H9 (cell line): ENCODE results near the gene ACTA1. TPM values are rescaled to one million over a fixed set of nuclear protein-coding genes. Genes with fewer than 3 reads are reported as not detected.
A peak's percentile ranks its signal among the peaks of the same experiment; 100 is the strongest.

Experiments
- DNase-seq: peaks from one replicate; pipeline ENCODE4 v3.0.0-alpha.2; 2017
- H2AFZ ChIP-seq: one replicate; pipeline ENCODE4 v1.6.1; 2013; ENCODE audit warnings: mild to moderate bottlenecking, low read length, control low read depth, moderate library complexity
- H2AK5ac ChIP-seq: 2 replicates; pipeline ENCODE4 v1.6.1; 2013; ENCODE audit warnings: low read length, control low read depth, mixed read lengths; ENCODE audit not compliant: insufficient read length
- H2BK120ac ChIP-seq: one replicate; pipeline ENCODE4 v1.6.1; 2013; ENCODE audit warnings: low read depth, mild to moderate bottlenecking, low read length, control low read depth, inconsistent platforms; ENCODE audit not compliant: poor library complexity, severe bottlenecking
- H2BK12ac ChIP-seq: 2 replicates; pipeline ENCODE4 v1.6.1; 2013; ENCODE audit warnings: low read length, control low read depth, mixed read lengths, low read depth; ENCODE audit not compliant: insufficient read length
- H2BK15ac ChIP-seq: 2 replicates; pipeline ENCODE4 v1.6.1; 2013; ENCODE audit warnings: low read depth, low read length, control low read depth
- H2BK20ac ChIP-seq: one replicate; pipeline ENCODE4 v1.6.1; 2013; ENCODE audit warnings: low read depth, mild to moderate bottlenecking, low read length, control low read depth, inconsistent platforms; ENCODE audit not compliant: poor library complexity, severe bottlenecking
- H2BK5ac ChIP-seq: 2 replicates; pipeline ENCODE4 v1.6.1; 2013; ENCODE audit warnings: low read length, control low read depth, mixed read lengths; ENCODE audit not compliant: insufficient read length
- H3K14ac ChIP-seq: 2 replicates; pipeline ENCODE4 v1.6.1; 2013; ENCODE audit warnings: low read length, control low read depth; ENCODE audit not compliant: insufficient read depth
- H3K18ac ChIP-seq: 2 replicates; pipeline ENCODE4 v1.6.1; 2013; ENCODE audit warnings: low read depth, mild to moderate bottlenecking, mixed read lengths, low read length, control low read depth; ENCODE audit not compliant: insufficient read length
- H3K23ac ChIP-seq: 2 replicates; pipeline ENCODE4 v1.6.1; 2013; ENCODE audit warnings: low read length, control low read depth, mixed read lengths, low read depth; ENCODE audit not compliant: insufficient read length
- H3K23me2 ChIP-seq: 2 replicates; pipeline ENCODE4 v1.6.1; 2013; ENCODE audit warnings: low read depth, mild to moderate bottlenecking, mixed read lengths, low read length, control low read depth; ENCODE audit not compliant: insufficient read length, poor library complexity, severe bottlenecking
- H3K27ac ChIP-seq: 2 replicates; pipeline ENCODE4 v1.5.1; 2013; ENCODE audit warnings: low read length, control low read depth, mixed read lengths, low read depth; ENCODE audit not compliant: insufficient read length
- H3K27me3 ChIP-seq: 2 replicates; pipeline ENCODE4 v1.6.1; 2013; ENCODE audit warnings: low read length, control low read depth, inconsistent platforms; ENCODE audit not compliant: insufficient read depth
- H3K4ac ChIP-seq: 2 replicates; pipeline ENCODE4 v1.6.1; 2013; ENCODE audit warnings: low read depth, mild to moderate bottlenecking, control low read depth, inconsistent platforms, low read length, moderate library complexity
- H3K4me1 ChIP-seq: 2 replicates; pipeline ENCODE4 v1.6.1; 2013; ENCODE audit warnings: low read length, control low read depth, inconsistent platforms; ENCODE audit not compliant: insufficient read depth
- H3K4me2 ChIP-seq: 2 replicates; pipeline ENCODE4 v1.6.1; 2013; ENCODE audit warnings: low read length, control low read depth, mixed read lengths; ENCODE audit not compliant: insufficient read length, insufficient read depth
- H3K56ac ChIP-seq: 2 replicates; pipeline ENCODE4 v1.6.1; 2013; ENCODE audit warnings: low read depth, mild to moderate bottlenecking, mixed read lengths, low read length, control low read depth; ENCODE audit not compliant: insufficient read length
- H3K79me1 ChIP-seq: 2 replicates; pipeline ENCODE4 v1.6.1; 2013; ENCODE audit warnings: low read depth, mild to moderate bottlenecking, moderate library complexity, low read length, control low read depth, inconsistent platforms; ENCODE audit not compliant: insufficient read depth, poor library complexity, severe bottlenecking
- H3K79me2 ChIP-seq: 2 replicates; pipeline ENCODE4 v1.6.1; 2013; ENCODE audit warnings: low read length, control low read depth, inconsistent platforms; ENCODE audit not compliant: insufficient read depth
- H3K9ac ChIP-seq: 2 replicates; pipeline ENCODE4 v1.6.1; 2013; ENCODE audit warnings: low read length, control low read depth, mixed read lengths; ENCODE audit not compliant: insufficient read length; ENCODE audit errors: extremely low read depth
- H3K9me3 ChIP-seq: one replicate; pipeline ENCODE4 v1.6.1; 2013; ENCODE audit warnings: low read depth, low read length, inconsistent platforms; ENCODE audit not compliant: control insufficient read depth
- H3T11ph ChIP-seq: one replicate; pipeline ENCODE4 v1.6.1; 2013; ENCODE audit warnings: mild to moderate bottlenecking, low read length, control low read depth, inconsistent platforms
- H4K20me1 ChIP-seq: one replicate; pipeline ENCODE4 v1.6.1; 2013; ENCODE audit not compliant: control insufficient read depth, insufficient read length, insufficient read depth
- H4K5ac ChIP-seq: 2 replicates; pipeline ENCODE4 v1.6.1; 2013; ENCODE audit warnings: low read depth, mild to moderate bottlenecking, mixed read lengths, low read length, control low read depth; ENCODE audit not compliant: insufficient read length
- H4K8ac ChIP-seq: replicated peaks from 2 replicates; pipeline ENCODE4 v1.6.1; 2013; ENCODE audit warnings: low read length, control low read depth, mixed read lengths, low read depth; ENCODE audit not compliant: insufficient read length
- H4K91ac ChIP-seq: 2 replicates; pipeline ENCODE4 v1.6.1; 2013; ENCODE audit warnings: low read depth, mild to moderate bottlenecking, moderate library complexity, mixed read lengths, low read length, control low read depth; ENCODE audit not compliant: insufficient read length
- H3K27ac Mint-ChIP-seq, 3 experiments: 2 replicates in 2 of 3; 3 replicates in 1 of 3; pipeline ENCODE4 v1.8.0; 2020 to 2021; ENCODE audit warnings: mixed read lengths in 3 of 3, mild to moderate bottlenecking in 1 of 3, moderate library complexity in 1 of 3
- H3K27me3 Mint-ChIP-seq: 2 replicates; pipeline ENCODE4 v1.8.0; 2021; ENCODE audit warnings: low read depth, mild to moderate bottlenecking, moderate library complexity, mixed read lengths
- H3K36me3 Mint-ChIP-seq, 3 experiments: 2 replicates in 2 of 3; 3 replicates in 1 of 3; pipeline ENCODE4 v1.8.0; 2020 to 2021; ENCODE audit warnings: low read depth in 3 of 3, mixed read lengths in 3 of 3; ENCODE audit not compliant: insufficient read depth in 1 of 3
- H3K4me1 Mint-ChIP-seq, 2 experiments: 2 replicates each; pipeline ENCODE4 v1.8.0; 2020; ENCODE audit warnings: mixed read lengths in 2 of 2
- H3K4me3 Mint-ChIP-seq, 2 experiments: 2 replicates in 1 of 2; 3 replicates in 1 of 2; pipeline ENCODE4 v1.8.0; 2020 to 2021; ENCODE audit warnings: mild to moderate bottlenecking in 2 of 2, mixed read lengths in 2 of 2, moderate library complexity in 1 of 2
- H3K9me3 Mint-ChIP-seq, 2 experiments: 2 replicates in 1 of 2; 3 replicates in 1 of 2; pipeline ENCODE4 v1.8.0; 2020; ENCODE audit warnings: mild to moderate bottlenecking in 2 of 2, mixed read lengths in 2 of 2, moderate library complexity in 1 of 2
- CTCF ChIP-seq: fragments of 200-600 bp; sonication (generic); conservative IDR thresholded peaks from 3 replicates; pipeline ENCODE4 v1.8.0; 2021; ENCODE audit warnings: antibody characterized with exemption, mild to moderate bottlenecking
- WGBS: extraction: QIAGEN DNeasy Blood & Tissue Kit; methylation state at CpG from one replicate; pipeline ENCODE4 v1.1.7; 2013; ENCODE audit warnings: missing lambda C conversion rate, low lambda C conversion rate, mixed read lengths; ENCODE audit not compliant: insufficient read length; ENCODE audit errors: extremely low coverage; 5-methylcytosine and 5-hydroxymethylcytosine counted together
- long read RNA-seq: library from polyadenylated mRNA; unstranded; transcript quantifications from one replicate; pipeline ENCODE4 v2.0.0, GENCODE V29; 2020
- total RNA-seq: library from RNA; stranded (reverse); gene quantifications from 2 replicates; pipeline ENCODE4 v1.2.1, GENCODE V29; 2021

Gene ACTA1
- 48.5 and 51.3 TPM in 2 replicates for total RNA-seq
- long read RNA-seq, transcript ACTA1-202 (7 exons, 1,491 nt) = major isoform, 459 of 471 reads
- long read RNA-seq, partial matches to known transcripts = 4 of 471 reads
- long read RNA-seq, other reads (novel, unspliced or antisense) = 8 of 471 reads

GRCh38 chr1:229434005-229434640, at the start of gene ACTA1:
Gene ACTA1, minus strand, starts transcription at chr1:229434094. Its CDS starts 979 bp downstream, at chr1:229433115.
- Histone ChIP-seq H2BK12ac (no peak within 1 kb of the TSS), H3K9ac (peak within 1 kb of the TSS; percentile 48), H3K4me1 (peaks cover 2% of the 10 kb centered on the region; the same call in 1 of the 2 replicates), H2AK5ac (no peak within 1 kb of the TSS), H3K4ac (no peak within 1 kb of the TSS), H3K4me2 (peak within 1 kb of the TSS; percentile 97), H4K5ac (no peak within 1 kb of the TSS), H3K14ac (peak within 1 kb of the TSS; percentile 79), H2BK20ac (no peak within 1 kb of the TSS), H3K18ac (peak within 1 kb of the TSS; percentile 82), H3K27ac (no peak within 1 kb of the TSS), H4K8ac (no peak within 1 kb of the TSS), H4K20me1 (no peaks in the 10 kb centered on the region), H2BK15ac (no peak within 1 kb of the TSS), H3K79me2 (no peaks in the 10 kb centered on the region), H3K27me3 (peaks cover 22% of the 10 kb centered on the region), H2BK5ac (no peak within 1 kb of the TSS), H3K79me1 (no peaks in the 10 kb centered on the region), H3K23ac (no peak within 1 kb of the TSS), H3K23me2 (peaks cover 14% of the 10 kb centered on the region), H3K56ac (no peak within 1 kb of the TSS), H2AFZ (peak within 1 kb of the TSS; percentile 36), H4K91ac (no peak within 1 kb of the TSS), H2BK120ac (no peak within 1 kb of the TSS), H3K9me3 (no peaks in the 10 kb centered on the region), H3T11ph (no peak within 1 kb of the TSS)
- no CpG with 5 or more reads among the region's 51 CpGs for WGBS
- H3K4me1 Mint-ChIP-seq = peaks cover 24 to 26% of the 10 kb centered on the region in 2 experiments
- H3K27me3 Mint-ChIP-seq = peaks cover 76% of the 10 kb centered on the region
- peak within 1 kb of the TSS; percentile 68 to 84 for H3K4me3 Mint-ChIP-seq
- peaks cover 2 to 11% of the 10 kb centered on the region in 2 experiments; a peak in 2 of 5 replicates for H3K9me3 Mint-ChIP-seq
- TF ChIP-seq CTCF = no peak
- H3K36me3 Mint-ChIP-seq = peaks cover 4 to 10% (median 4%) of the 10 kb centered on the region in 3 experiments; a peak in 6 of 7 replicates
- DNase-seq = peak; percentile 83
- peak within 1 kb of the TSS in 1 of 3 experiments; percentile 28; a peak in 1 of 7 replicates for H3K27ac Mint-ChIP-seq
